ENCODE results near the gene ENPP6. TPM values are rescaled to one million over a fixed set of nuclear protein-coding genes. Genes with fewer than 3 reads are reported as not detected.
A peak's percentile ranks its signal among the peaks of the same experiment; 100 is the strongest.

Gene ENPP6
- total RNA-seq, 1 experiment from 2014 or later, result not detected

DNA sequence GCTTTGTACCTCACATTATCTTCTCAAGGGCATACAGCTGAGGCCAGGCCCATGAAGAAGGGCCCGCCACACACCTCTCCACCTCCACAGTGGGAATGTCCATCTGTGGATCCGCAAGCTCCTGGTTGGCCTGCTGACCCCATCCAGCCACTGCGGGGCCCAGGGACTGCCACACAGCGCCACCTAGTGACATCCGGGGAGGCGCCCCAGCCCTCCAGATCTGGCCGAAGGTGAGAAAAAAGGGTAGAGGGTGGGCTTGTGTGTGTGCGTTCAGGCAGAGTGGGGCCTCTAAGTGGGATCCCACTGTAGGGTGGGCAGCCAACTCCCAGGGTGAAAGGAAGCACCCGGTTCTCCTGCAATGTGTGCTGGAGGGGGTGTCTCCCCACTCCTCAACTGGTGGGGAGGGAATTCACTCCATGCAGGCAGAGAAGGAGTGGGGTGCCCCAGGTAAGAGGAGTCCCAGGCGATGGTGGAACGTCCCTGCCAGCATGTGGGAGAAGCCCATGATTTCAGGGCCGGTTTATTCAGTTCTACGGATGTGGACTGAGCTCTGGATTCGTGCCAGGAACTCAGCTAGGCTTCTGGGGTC is 117.3 kb downstream of the ENPP6 start:
- intact Hi-C loops (cut with micrococcal nuclease), result loop anchor here (1.0 to 5.0 kb wide), 2 partner anchors 67 to 260 kb away; no protein-coding TSS in a partner anchor
- H3K36me3 Mint-ChIP-seq (ENCODE audit: insufficient read depth, unreplicated experiment), result no peaks in the 10 kb centered on the region
- no peaks in the 10 kb centered on the region for H3K4me1 Mint-ChIP-seq (ENCODE audit: insufficient read depth, unreplicated experiment)
- TF ChIP-seq, protein P1, sequence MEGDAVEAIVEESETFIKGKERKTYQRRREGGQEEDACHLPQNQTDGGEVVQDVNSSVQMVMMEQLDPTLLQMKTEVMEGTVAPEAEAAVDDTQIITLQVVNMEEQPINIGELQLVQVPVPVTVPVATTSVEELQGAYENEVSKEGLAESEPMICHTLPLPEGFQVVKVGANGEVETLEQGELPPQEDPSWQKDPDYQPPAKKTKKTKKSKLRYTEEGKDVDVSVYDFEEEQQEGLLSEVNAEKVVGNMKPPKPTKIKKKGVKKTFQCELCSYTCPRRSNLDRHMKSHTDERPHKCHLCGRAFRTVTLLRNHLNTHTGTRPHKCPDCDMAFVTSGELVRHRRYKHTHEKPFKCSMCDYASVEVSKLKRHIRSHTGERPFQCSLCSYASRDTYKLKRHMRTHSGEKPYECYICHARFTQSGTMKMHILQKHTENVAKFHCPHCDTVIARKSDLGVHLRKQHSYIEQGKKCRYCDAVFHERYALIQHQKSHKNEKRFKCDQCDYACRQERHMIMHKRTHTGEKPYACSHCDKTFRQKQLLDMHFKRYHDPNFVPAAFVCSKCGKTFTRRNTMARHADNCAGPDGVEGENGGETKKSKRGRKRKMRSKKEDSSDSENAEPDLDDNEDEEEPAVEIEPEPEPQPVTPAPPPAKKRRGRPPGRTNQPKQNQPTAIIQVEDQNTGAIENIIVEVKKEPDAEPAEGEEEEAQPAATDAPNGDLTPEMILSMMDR (IDR thresholded peaks at IDR 0.05; ENCODE audit: unreplicated experiment), result peak; percentile 70
- POLR2A ChIA-PET, result interaction anchor here (0.6 to 0.7 kb wide), 2 partner anchors 203 to 319 kb away, joined by 3 to 4 read pairs; no protein-coding TSS in a partner anchor
- H3K27ac Mint-ChIP-seq (ENCODE audit: low read depth, unreplicated experiment), result no peak overlapping the region
- no peaks in the 10 kb centered on the region for H3K27me3 Mint-ChIP-seq (ENCODE audit: insufficient read depth, unreplicated experiment)
- H3K9me3 Mint-ChIP-seq (ENCODE audit: unreplicated experiment), result no peaks in the 10 kb centered on the region
- BruUV-seq (replicated peaks), result no TSS peak
- peak; percentile 37 for DNase-seq (ENCODE audit: unreplicated experiment)
- no peak overlapping the region for H3K4me3 Mint-ChIP-seq (ENCODE audit: unreplicated experiment)
- CTCF ChIA-PET, result interaction anchor here (0.6 to 5.6 kb wide), 22 partner anchors 9 to 626 kb away, joined by 3 to 52 read pairs (median 4); no protein-coding TSS in a partner anchor

DNA sequence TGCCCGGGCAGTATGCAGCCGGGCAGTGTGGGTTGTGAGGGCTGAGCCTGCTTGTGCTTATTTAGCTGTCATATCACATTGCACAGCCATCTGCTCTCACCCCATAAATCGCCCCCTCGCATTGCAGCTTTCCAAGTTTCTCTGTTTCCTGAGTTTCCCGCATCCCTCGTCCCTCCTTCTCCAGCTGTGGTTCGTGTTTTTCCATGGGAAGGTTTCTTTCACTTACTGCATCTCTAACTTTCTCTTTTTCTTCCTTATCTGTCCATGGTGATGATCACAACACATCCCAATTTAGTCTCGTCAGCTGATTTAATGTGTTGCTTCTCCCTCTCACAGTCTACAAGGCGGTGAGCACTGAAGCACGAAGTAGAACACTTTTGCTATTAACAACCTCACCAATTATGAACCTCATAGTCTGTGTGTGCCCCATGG is 118.1 kb downstream of the ENPP6 start:
- no peak for DNase-seq (ENCODE audit: unreplicated experiment)
- CTCF ChIA-PET, result interaction anchor here (0.6 to 5.6 kb wide), 15 partner anchors 9 to 625 kb away, joined by 3 to 52 read pairs (median 5); no protein-coding TSS in a partner anchor
- H3K36me3 Mint-ChIP-seq (ENCODE audit: insufficient read depth, unreplicated experiment), result no peaks in the 10 kb centered on the region
- no TSS peak for BruUV-seq (replicated peaks)
- H3K9me3 Mint-ChIP-seq (ENCODE audit: unreplicated experiment), result no peaks in the 10 kb centered on the region
- no peaks in the 10 kb centered on the region for H3K27me3 Mint-ChIP-seq (ENCODE audit: insufficient read depth, unreplicated experiment)
- no peak overlapping the region for H3K4me3 Mint-ChIP-seq (ENCODE audit: unreplicated experiment)
- no peaks in the 10 kb centered on the region for H3K4me1 Mint-ChIP-seq (ENCODE audit: insufficient read depth, unreplicated experiment)
- H3K27ac Mint-ChIP-seq (ENCODE audit: low read depth, unreplicated experiment), result no peak overlapping the region
- POLR2A ChIA-PET, result interaction anchor here (0.6 kb wide), 1 partner anchor 318 kb away, joined by 4 read pairs; no protein-coding TSS in a partner anchor
- intact Hi-C loops (cut with micrococcal nuclease), result no loop called here
- TF ChIP-seq, protein P1 (IDR thresholded peaks at IDR 0.05; ENCODE audit: unreplicated experiment), result no peak

DNA sequence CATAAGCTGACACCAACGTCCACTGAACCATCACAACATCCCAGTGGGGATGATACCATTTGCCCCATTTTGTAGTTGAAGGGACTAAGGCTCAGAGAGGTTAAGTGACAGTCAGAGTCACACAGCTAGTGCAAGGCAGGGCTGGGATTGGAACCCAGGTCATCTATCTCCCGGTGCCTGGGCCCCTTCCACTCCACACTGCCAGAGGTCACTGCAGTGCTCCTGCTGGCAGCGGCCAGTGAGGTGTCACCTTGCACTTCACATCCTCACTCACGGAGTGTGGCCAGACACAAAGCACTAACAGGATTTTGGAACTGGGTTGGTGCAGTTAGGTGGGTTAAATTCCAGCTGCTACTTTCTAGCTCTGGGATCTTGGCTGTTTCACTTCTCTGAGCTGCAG is 118.7 kb downstream of the ENPP6 start:
- H3K36me3 Mint-ChIP-seq (ENCODE audit: insufficient read depth, unreplicated experiment), result no peaks in the 10 kb centered on the region

DNA sequence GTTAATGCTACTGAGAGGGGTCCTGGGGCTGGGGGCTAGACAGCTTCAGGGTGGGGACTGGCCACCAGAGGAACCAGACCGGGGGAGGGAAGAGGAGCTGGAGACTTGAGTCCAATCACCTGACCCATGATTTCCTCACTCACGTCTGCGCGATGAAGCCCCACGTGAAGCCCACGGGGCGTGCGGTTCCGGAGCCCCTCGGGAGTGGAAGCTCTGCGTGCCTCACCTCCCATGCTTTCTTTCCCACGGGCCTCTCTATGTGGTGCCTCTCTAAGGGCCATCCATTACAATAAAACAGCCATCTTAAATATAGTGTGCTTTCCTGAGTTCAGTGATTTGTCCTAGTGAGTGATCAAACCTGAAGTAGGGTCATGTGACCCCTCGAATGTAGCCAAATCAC is 119.9 kb downstream of the ENPP6 start:
- Mint-ChIP-seq H3K4me1 (ENCODE audit: insufficient read depth, unreplicated experiment) (no peaks in the 10 kb centered on the region), H3K27ac (ENCODE audit: low read depth, unreplicated experiment) (no peak overlapping the region), H3K27me3 (ENCODE audit: insufficient read depth, unreplicated experiment) (no peaks in the 10 kb centered on the region), H3K36me3 (ENCODE audit: insufficient read depth, unreplicated experiment) (no peaks in the 10 kb centered on the region), H3K4me3 (ENCODE audit: unreplicated experiment) (no peak overlapping the region), H3K9me3 (ENCODE audit: unreplicated experiment) (no peaks in the 10 kb centered on the region)
- CTCF ChIA-PET, result interaction anchor here (0.6 to 5.6 kb wide), 3 partner anchors 154 to 266 kb away, joined by 3 to 52 read pairs (median 4); no protein-coding TSS in a partner anchor
- POLR2A ChIA-PET, result no interaction called here
- TF ChIP-seq, protein P1 (IDR thresholded peaks at IDR 0.05; ENCODE audit: unreplicated experiment), result no peak
- DNase-seq (ENCODE audit: unreplicated experiment), result no peak
- intact Hi-C loops (cut with micrococcal nuclease), result no loop called here
- BruUV-seq (replicated peaks), result no TSS peak

More for the DNA sequence above, 118.7 kb downstream of the ENPP6 start:
- ChIA-PET POLR2A (no interaction called here), CTCF (interaction anchor here (0.7 to 5.6 kb wide), 7 partner anchors 13 to 625 kb away, joined by 3 to 52 read pairs (median 10); no protein-coding TSS in a partner anchor)
- no peak overlapping the region for H3K4me3 Mint-ChIP-seq (ENCODE audit: unreplicated experiment)
- TF ChIP-seq, protein P1 (IDR thresholded peaks at IDR 0.05; ENCODE audit: unreplicated experiment), result no peak
- H3K4me1 Mint-ChIP-seq (ENCODE audit: insufficient read depth, unreplicated experiment), result no peaks in the 10 kb centered on the region
- intact Hi-C loops (cut with micrococcal nuclease), result no loop called here
- no peak for DNase-seq (ENCODE audit: unreplicated experiment)
- no peak overlapping the region for H3K27ac Mint-ChIP-seq (ENCODE audit: low read depth, unreplicated experiment)
- H3K9me3 Mint-ChIP-seq (ENCODE audit: unreplicated experiment), result no peaks in the 10 kb centered on the region
- H3K27me3 Mint-ChIP-seq (ENCODE audit: insufficient read depth, unreplicated experiment), result no peaks in the 10 kb centered on the region
- BruUV-seq (replicated peaks), result no TSS peak

Data from MCF 10A (cell line).